Testis (tissue), 2 donors: ENCODE data around the gene DHFR.

Experiments used
- POLR2A ChIP-seq: fragments of 450-650 bp; IDR thresholded peaks from one replicate; pipeline ENCODE4 v1.6.1; 2017; ENCODE audit warnings: antibody characterized with exemption, mild to moderate bottlenecking, moderate library complexity
- TF ChIP-seq, protein P1 (sequence below), 3 experiments: fragments of 450-650 bp in 2 of 3; fragments of 200-600 bp in 1 of 3; sonication (generic) in 1 of 3; IDR thresholded peaks; one replicate each; pipeline ENCODE4 v1.5.1; 2016 to 2019; ENCODE audit warnings: antibody characterized with exemption in 3 of 3, mild to moderate bottlenecking in 2 of 3, moderate library complexity in 1 of 3

DNA sequence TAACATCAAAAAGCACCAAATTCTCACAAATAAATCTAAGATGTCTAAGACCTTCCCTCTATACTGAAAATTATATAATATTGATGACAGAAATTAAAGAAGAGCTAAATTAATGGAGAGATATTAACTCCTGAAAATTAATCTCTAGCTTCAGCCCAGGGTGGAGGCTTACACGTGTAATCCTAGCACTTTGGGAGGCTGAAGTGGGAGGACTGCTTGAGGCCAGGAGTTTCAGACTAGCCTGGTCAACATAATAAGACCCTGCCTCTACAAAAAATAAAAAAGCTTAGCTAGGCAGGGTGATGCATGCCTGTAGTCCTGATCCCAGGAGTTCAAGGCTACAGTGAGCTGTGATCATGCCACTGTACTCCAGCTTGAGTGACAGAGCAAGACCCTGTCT lies 45.1 kb downstream of the DHFR start:
- no peak for TF ChIP-seq POLR2A
- TF ChIP-seq, protein P1, sequence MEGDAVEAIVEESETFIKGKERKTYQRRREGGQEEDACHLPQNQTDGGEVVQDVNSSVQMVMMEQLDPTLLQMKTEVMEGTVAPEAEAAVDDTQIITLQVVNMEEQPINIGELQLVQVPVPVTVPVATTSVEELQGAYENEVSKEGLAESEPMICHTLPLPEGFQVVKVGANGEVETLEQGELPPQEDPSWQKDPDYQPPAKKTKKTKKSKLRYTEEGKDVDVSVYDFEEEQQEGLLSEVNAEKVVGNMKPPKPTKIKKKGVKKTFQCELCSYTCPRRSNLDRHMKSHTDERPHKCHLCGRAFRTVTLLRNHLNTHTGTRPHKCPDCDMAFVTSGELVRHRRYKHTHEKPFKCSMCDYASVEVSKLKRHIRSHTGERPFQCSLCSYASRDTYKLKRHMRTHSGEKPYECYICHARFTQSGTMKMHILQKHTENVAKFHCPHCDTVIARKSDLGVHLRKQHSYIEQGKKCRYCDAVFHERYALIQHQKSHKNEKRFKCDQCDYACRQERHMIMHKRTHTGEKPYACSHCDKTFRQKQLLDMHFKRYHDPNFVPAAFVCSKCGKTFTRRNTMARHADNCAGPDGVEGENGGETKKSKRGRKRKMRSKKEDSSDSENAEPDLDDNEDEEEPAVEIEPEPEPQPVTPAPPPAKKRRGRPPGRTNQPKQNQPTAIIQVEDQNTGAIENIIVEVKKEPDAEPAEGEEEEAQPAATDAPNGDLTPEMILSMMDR (IDR thresholded peaks at IDR 0.05): no peak
